Measurements from ENCODE around the gene ITCH.
"Not testable (repeated sequence)": the region's sequence is repeated elsewhere in the genome, so short reads cannot be mapped to it uniquely, and the experiment has no call there.

Gene ITCH

GRCh38 chr20:34459209-34459897, 96.3 kb downstream of the ITCH start:
- DNase-seq (ENCODE audit: low read depth): no peak

DNA sequence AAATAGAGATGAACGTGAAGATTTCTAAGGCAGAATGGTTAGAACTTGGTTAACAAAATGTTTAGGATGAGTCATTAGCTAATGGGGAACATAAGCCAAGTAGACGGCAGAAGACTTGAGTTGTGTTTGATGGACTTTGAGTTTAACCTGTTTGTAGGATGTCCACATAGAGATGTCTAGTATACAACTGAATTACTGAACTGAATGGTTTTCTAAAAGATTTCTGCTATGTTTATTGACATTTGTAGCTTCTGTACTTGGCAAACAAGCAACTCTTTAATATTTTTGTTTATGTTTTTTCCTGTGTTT, 98.7 kb downstream of the ITCH start:
- DNase-seq (ENCODE audit: low read depth): no peak

DNA sequence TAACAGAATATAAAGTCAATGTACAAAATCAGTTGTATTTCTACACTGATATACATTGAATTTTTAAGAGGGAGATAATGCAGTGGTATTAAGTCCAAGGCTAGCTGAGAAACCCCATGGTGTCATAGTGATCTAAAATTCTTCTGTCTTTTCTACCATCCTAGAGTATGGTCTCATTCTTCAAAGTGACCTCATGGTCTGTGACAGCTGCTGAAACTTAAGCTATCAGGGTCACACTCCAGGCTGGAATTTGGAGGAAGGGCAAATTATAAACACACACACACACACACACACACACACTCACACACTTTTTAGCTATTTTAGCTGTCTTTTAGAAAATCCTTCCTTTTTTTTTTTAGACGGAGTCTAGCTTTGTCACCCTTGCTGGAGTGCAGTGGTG, 105.9 kb downstream of the ITCH start:
- no peak for DNase-seq (ENCODE audit: low read depth)

DNA sequence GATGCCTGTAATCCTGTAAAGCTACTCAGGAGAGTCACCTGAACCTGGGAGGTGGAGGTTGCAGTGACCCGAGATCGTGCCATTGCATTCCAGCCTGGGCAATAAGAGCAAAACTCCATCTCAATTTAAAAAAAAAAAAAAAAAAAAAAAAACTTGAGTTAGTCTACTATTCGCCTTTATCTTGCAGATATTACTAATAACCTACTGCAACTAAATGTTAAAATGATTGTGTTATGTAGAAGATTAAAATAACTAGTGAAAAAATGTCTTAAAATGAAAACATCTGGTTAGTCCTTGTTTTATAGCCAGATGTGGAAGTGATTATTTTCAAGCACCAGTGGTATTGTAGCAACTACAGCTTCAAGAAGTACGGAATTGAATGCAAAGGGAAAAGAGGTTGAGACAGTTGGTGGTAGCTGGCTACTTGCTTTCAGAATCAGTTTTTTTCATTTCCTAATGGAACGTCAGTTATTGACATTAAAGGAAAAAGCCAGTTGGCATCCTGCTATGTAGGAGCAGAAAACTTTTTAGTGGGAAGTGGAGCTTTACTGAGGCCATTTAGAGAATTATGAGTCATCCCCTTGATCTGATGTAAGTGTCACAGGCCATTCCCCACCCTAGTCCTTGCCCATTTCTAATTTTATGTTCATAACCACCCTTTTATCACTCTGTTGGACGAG, 109.3 kb downstream of the ITCH start:
- no peak for DNase-seq (ENCODE audit: low read depth)

- no peak for DNase-seq (ENCODE audit: low read depth)
Observed at GRCh38 chr20:34473262-34473883, 110.3 kb downstream of the ITCH start.

- DNase-seq (ENCODE audit: low read depth): no peak
Observed at GRCh38 chr20:34475979-34476736, 113.1 kb downstream of the ITCH start.

DNA sequence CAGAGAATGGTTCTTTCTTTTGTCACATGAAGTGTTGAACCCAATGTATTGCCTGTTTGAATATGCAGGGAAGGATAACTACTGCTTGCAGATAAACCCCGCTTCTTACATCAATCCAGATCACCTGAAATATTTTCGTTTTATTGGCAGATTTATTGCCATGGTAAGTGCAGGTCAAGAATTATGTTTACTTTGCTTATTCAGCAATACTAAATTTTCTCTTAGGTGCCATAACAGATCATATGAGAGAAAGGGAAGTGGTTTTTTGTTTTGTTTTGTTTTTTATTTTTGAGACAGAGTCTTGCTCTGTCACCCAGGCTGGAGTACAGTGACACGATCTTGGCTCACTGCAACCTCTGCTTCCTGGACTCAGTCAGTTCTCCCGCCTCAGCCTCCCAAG, 116.6 kb downstream of the ITCH start:
- no peak for DNase-seq (ENCODE audit: low read depth)

- not testable (repeated sequence) for DNase-seq (ENCODE audit: low read depth)
Observed at GRCh38 chr20:34482154-34482553, 119.1 kb downstream of the ITCH start.

DNA sequence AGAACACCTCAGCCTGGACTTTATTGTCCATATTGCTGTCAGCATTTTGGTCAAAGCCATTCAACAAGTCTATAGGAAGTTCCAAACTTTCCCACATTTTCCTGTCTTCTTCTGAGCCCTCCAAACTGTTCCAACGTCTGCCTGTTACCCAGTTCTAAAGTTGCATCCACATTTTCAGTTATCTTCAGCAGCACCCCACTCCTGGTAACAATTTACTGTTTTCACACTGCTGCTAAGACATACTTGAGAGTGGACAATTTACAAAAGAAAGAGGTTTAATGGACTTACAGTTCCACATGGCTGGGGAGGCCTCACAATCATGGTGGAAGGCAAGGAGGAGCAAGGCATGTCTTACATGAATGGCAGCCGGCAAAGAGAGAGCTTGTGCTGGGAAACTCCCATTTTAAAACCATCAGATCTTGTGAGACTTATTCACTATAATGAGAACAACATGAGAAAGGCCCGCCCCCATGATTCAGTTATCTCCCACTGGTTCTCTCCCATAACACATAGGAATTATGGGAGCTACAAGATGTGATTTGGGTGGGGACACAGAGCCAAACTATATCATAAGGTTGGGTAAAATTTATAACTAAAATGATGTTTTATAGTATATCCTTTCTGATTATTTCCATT, 120.6 kb downstream of the ITCH start:
- not testable (repeated sequence) for DNase-seq (ENCODE audit: low read depth)

GRCh38 chr20:34485068-34485634, 122.1 kb downstream of the ITCH start:
- DNase-seq (ENCODE audit: low read depth): no peak

DNA sequence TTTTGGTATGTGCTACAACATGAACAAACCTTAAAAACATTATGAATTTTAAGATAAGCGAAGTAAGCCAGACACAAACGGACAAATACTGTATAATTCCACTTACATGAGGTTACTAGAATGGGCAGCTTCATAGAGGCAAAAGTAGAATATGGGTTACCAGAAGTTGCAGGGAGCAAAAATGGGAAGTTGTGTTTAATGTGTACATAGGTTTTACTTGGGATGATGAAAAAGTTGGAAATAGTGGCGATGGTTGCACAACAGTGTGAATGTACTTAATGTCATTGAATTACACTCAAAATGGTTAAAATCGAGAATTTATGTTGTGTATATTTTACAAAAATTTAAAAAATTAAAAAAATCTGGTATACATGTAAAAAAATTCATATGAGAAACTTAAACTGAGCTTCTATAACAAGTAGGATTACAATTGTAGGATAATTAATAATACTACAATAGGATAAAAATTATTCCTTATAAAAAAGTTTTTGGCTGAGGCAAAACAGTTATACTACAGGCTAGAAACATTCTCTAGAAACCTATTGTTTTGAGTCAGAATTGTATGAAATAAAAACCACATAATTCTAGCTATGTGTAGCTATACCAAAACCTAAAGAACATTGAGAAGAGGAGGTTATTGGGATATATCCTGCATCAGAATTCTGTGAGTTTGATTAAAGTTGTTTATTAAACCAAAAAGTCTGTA, 128.3 kb downstream of the ITCH start:
- DNase-seq (ENCODE audit: low read depth): no peak

DNA sequence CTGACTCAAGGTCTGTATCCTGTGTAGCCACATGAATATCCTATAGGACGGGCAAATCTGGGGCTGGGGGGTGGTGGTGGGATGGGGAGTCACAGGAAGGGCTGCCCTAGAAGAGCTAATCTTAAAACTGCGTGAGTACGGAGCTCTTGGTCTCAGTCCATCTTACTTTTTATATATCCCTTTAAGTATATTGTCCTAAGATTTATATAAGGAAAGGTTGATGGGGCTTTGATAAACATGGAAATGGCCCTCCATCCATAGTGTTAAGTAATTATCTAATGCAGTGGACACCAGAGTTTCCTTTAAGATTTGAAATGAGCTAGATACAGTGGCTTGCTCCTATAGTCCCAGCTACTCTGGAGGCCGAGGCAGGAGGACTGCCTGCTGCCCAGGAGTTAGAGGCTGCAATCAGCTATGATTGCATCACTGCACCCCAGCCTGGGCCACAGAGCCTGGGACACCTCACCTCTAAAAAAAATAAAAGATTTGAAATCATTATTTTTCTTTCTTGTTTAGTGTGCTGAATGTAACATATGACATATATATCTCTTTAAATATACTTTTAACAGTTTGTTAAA, 128.9 kb downstream of the ITCH start:
- DNase-seq (ENCODE audit: low read depth): no peak

GRCh38 chr20:34493646-34494045, 130.6 kb downstream of the ITCH start:
- no peak for DNase-seq (ENCODE audit: low read depth)

DNA sequence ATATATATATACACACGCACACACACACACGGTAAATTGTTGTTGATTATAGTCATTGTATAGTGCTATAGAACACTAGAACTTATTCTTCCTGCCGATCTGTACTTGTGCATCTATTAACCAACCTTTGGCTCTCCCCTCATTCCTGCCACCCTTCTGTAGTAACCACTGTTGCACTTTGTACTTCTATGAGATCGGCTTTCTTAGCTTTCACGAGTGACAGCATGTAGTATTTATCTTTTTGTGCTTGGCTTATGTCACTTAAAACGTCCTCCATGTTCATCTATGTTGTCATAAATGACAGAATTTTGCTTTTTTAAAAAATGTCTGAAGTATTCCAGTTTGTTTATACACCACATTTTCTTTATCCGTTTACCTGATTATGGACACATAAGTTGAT, 132.2 kb downstream of the ITCH start:
- DNase-seq (ENCODE audit: low read depth): no peak

- no peak for DNase-seq (ENCODE audit: low read depth)
Observed at GRCh38 chr20:34495916-34496315, 132.8 kb downstream of the ITCH start.

- not testable (repeated sequence) for DNase-seq (ENCODE audit: low read depth)
Observed at GRCh38 chr20:34497596-34497995, 134.5 kb downstream of the ITCH start.

GRCh38 chr20:34500823-34501222, 137.8 kb downstream of the ITCH start:
- no peak for DNase-seq (ENCODE audit: low read depth)

DNA sequence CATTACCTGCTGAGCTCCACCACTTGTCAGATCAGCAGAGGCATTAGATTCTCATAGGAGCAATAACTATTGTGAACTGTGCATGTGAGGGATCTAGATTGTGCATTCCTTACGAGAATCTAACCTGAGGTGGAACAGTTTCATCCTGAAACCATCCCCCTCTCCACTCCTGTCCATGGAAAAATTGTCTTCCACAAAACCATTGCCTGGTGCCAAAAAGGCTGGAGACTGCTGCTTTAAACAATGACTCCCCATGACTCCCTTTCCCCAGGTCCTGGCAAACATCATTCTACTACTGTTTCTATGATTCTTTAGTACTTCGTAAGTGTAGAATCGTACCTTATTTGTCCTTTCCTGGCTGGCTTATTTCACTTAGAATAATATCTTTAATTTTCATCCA, 143.4 kb downstream of the ITCH start:
- DNase-seq (ENCODE audit: low read depth): no peak

- no peak for DNase-seq (ENCODE audit: low read depth)
Observed at GRCh38 chr20:34507702-34508413, 144.8 kb downstream of the ITCH start.

GRCh38 chr20:34510575-34510974, 147.5 kb downstream of the ITCH start:
- no peak for DNase-seq (ENCODE audit: low read depth)

All from non-pigmented ciliary epithelial cell (primary cell).